H1 (cell line): ENCODE data around the gene MRGPRX2. TPM values are rescaled to one million over a fixed set of nuclear protein-coding genes. Genes with fewer than 3 reads are reported as not detected.

Experiments used
- CTCF ChIA-PET: fragments of 300-600 bp; sonication (Branson Sonifier 250); formaldehyde crosslinking; loops from one replicate; lab custom pipeline; 2021; ENCODE audit not compliant: partially characterized antibody; lab: Charles Lee
- POLR2A ChIA-PET: fragments of 300-600 bp; sonication (Branson Sonifier 250); formaldehyde crosslinking; loops from one replicate; lab custom pipeline; 2021; ENCODE audit warnings: inconsistent platforms; ENCODE audit not compliant: partially characterized antibody; lab: Charles Lee
- DNase-seq, 2 experiments: peaks; one replicate each; pipeline versions ENCODE4 v3.0.0 to v3.0.0-alpha.2; 2010 to 2022; ENCODE audit warnings: low spot score in 2 of 2, low read depth in 1 of 2, mixed read lengths in 1 of 2
- FAIRE-seq: peaks from 2 replicates; lab custom pipeline; 2011; peaks lifted over from hg19 to GRCh38; lab: Jason Lieb, UNC
- H2AFZ ChIP-seq: 2 replicates; pipeline ENCODE4 v1.8.1; 2012; ENCODE audit warnings: low read length, inconsistent platforms
- H2AK5ac ChIP-seq: 2 replicates; pipeline ENCODE4 v1.6.1; 2013; ENCODE audit warnings: low read depth, low read length
- H2BK120ac ChIP-seq: replicated peaks from 2 replicates; pipeline ENCODE3; 2013; ENCODE audit warnings: low read depth, low read length, inconsistent platforms
- H2BK12ac ChIP-seq: 2 replicates; pipeline ENCODE4 v1.6.1; 2013; ENCODE audit warnings: low read depth, low read length
- H2BK15ac ChIP-seq: 2 replicates; pipeline ENCODE4 v1.6.1; 2013; ENCODE audit warnings: low read length
- H2BK20ac ChIP-seq: 2 replicates; pipeline ENCODE4 v1.6.1; 2013; ENCODE audit warnings: low read length
- H2BK5ac ChIP-seq: 2 replicates; pipeline ENCODE4 v1.6.1; 2013; ENCODE audit warnings: low read depth, low read length
- H3K14ac ChIP-seq: 2 replicates; pipeline ENCODE4 v1.6.1; 2013; ENCODE audit warnings: inconsistent platforms; ENCODE audit not compliant: insufficient read length
- H3K18ac ChIP-seq: 2 replicates; pipeline ENCODE4 v1.6.1; 2013; ENCODE audit warnings: low read length; ENCODE audit errors: extremely low read depth
- H3K23ac ChIP-seq: 2 replicates; pipeline ENCODE4 v1.6.1; 2013; ENCODE audit warnings: inconsistent platforms; ENCODE audit not compliant: insufficient read length
- H3K23me2 ChIP-seq: 2 replicates; pipeline ENCODE4 v1.6.1; 2013; ENCODE audit warnings: low read depth, low read length
- H3K27ac ChIP-seq: 2 replicates; pipeline ENCODE4 v1.6.1; 2011; ENCODE audit warnings: low read depth, low read length, inconsistent platforms
- H3K27me3 ChIP-seq, 4 experiments: replicated peaks in 1 of 4; 1 replicate in 1 of 4; 2 replicates in 3 of 4; pipeline versions ENCODE4 v1.6.1 to v1.8.1; 2011 to 2013; ENCODE audit warnings: low read length in 3 of 4, mild to moderate bottlenecking in 3 of 4, inconsistent platforms in 2 of 4, mixed read lengths in 2 of 4, moderate library complexity in 1 of 4; ENCODE audit not compliant: control insufficient read depth in 3 of 4, insufficient read depth in 3 of 4; ENCODE audit errors: extremely low read depth in 1 of 4
- H3K36me3 ChIP-seq, 4 experiments: 2 replicates each; pipeline versions ENCODE4 v1.6.1 to v1.8.1; 2011 to 2013; ENCODE audit warnings: mild to moderate bottlenecking in 4 of 4, low read length in 3 of 4, moderate library complexity in 2 of 4, control low read depth in 1 of 4, inconsistent platforms in 1 of 4; ENCODE audit not compliant: insufficient read depth in 4 of 4, control insufficient read depth in 2 of 4
- H3K4ac ChIP-seq: replicated peaks from 2 replicates; pipeline ENCODE3; 2013; ENCODE audit warnings: low read length, low read depth, mixed read lengths, inconsistent platforms; ENCODE audit not compliant: insufficient read length
- H3K4me1 ChIP-seq, 4 experiments: replicated peaks in 1 of 4; 1 replicate in 1 of 4; 2 replicates in 3 of 4; pipeline versions ENCODE4 v1.6.1 to v1.8.1; 2011 to 2013; ENCODE audit warnings: low read length in 3 of 4, inconsistent platforms in 2 of 4, mixed read lengths in 1 of 4; ENCODE audit not compliant: insufficient read depth in 4 of 4, control insufficient read depth in 3 of 4
- H3K4me2 ChIP-seq, 2 experiments: 2 replicates each; pipeline versions ENCODE4 v1.6.1 to v1.8.1; 2011 to 2013; ENCODE audit warnings: low read depth in 2 of 2, low read length in 2 of 2, control low read depth in 1 of 2, inconsistent platforms in 1 of 2, mild to moderate bottlenecking in 1 of 2; ENCODE audit not compliant: insufficient read depth in 1 of 2
- H3K4me3 ChIP-seq, 4 experiments: fragments of 200-600, 300-600 bp in 1 of 4; sonication (generic), shearing (Covaris generic), sonication (Bioruptor Twin) in 1 of 4; 2 replicates each; pipeline versions ENCODE4 v1.5.1 to v1.8.1; 2011 to 2016; ENCODE audit warnings: low read length in 4 of 4, low read depth in 3 of 4, control low read depth in 2 of 4, inconsistent platforms in 2 of 4, mild to moderate bottlenecking in 2 of 4, mixed read lengths in 1 of 4, moderate library complexity in 1 of 4; ENCODE audit not compliant: insufficient read depth in 2 of 4; ENCODE audit errors: extremely low read depth in 1 of 4
- H3K56ac ChIP-seq: replicated peaks from 2 replicates; pipeline ENCODE3; 2013; ENCODE audit warnings: low read depth, mild to moderate bottlenecking, mixed read lengths, low read length, inconsistent platforms; ENCODE audit not compliant: insufficient read length
- H3K79me1 ChIP-seq: 2 replicates; pipeline ENCODE4 v1.6.1; 2013; ENCODE audit warnings: low read depth, low read length, control low read depth
- H3K79me2 ChIP-seq, 2 experiments: 2 replicates each; pipeline versions ENCODE4 v1.6.1 to v1.8.1; 2012 to 2013; ENCODE audit warnings: low read length in 2 of 2, mild to moderate bottlenecking in 2 of 2, inconsistent platforms in 1 of 2; ENCODE audit not compliant: insufficient read depth in 2 of 2, control insufficient read depth in 1 of 2
- H3K9ac ChIP-seq, 4 experiments: replicated peaks in 1 of 4; 1 replicate in 1 of 4; 2 replicates in 3 of 4; pipeline versions ENCODE4 v1.6.1 to v1.8.1; 2011 to 2013; ENCODE audit warnings: low read depth in 3 of 4, low read length in 3 of 4, control low read depth in 2 of 4, mild to moderate bottlenecking in 2 of 4, moderate library complexity in 2 of 4, inconsistent platforms in 1 of 4; ENCODE audit errors: extremely low read depth in 1 of 4
- H3K9me3 ChIP-seq, 2 experiments: 2 replicates each; pipeline versions ENCODE4 v1.6.1 to v1.8.1; 2012 to 2013; ENCODE audit warnings: mild to moderate bottlenecking in 2 of 2, moderate library complexity in 2 of 2, control low read depth in 1 of 2, inconsistent platforms in 1 of 2, low read depth in 1 of 2, low read length in 1 of 2, mixed read lengths in 1 of 2; ENCODE audit not compliant: insufficient read depth in 2 of 2
- H4K20me1 ChIP-seq, 2 experiments: replicated peaks in 1 of 2; 2 replicates each; pipeline versions ENCODE3 to v1.8.1; 2011 to 2013; ENCODE audit warnings: inconsistent platforms in 2 of 2, low read length in 2 of 2, mild to moderate bottlenecking in 1 of 2; ENCODE audit not compliant: insufficient read depth in 2 of 2, control insufficient read depth in 1 of 2
- H4K5ac ChIP-seq: 2 replicates; pipeline ENCODE4 v1.6.1; 2013; ENCODE audit warnings: low read length, low read depth, mixed read lengths, inconsistent platforms; ENCODE audit not compliant: insufficient read length
- H4K8ac ChIP-seq: 2 replicates; pipeline ENCODE4 v1.8.0; 2013; ENCODE audit warnings: mild to moderate bottlenecking, moderate library complexity, low read length, inconsistent platforms; ENCODE audit not compliant: insufficient read depth; ENCODE audit errors: extremely low read depth
- H4K91ac ChIP-seq: replicated peaks from 2 replicates; pipeline ENCODE3; 2013; ENCODE audit warnings: low read length, mixed read lengths, inconsistent platforms; ENCODE audit not compliant: insufficient read length
- BCL11A ChIP-seq, 2 experiments: IDR thresholded peaks; one replicate each; pipeline ENCODE4 v1.6.1; 2011; ENCODE audit warnings: low read depth in 2 of 2, low read length in 2 of 2, mild to moderate bottlenecking in 2 of 2
- E2F6 ChIP-seq: IDR thresholded peaks from 2 replicates; pipeline ENCODE4 v1.6.1; 2012; ENCODE audit warnings: inconsistent platforms
- KDM1A ChIP-seq: fragments of 200-600, 300-600 bp; sonication (generic); IDR thresholded peaks from 2 replicates; pipeline ENCODE4 v1.7.1; 2016; ENCODE audit warnings: mild to moderate bottlenecking, low read length, borderline replicate concordance
- KDM5A ChIP-seq: fragments of 200-600 bp; IDR thresholded peaks from 2 replicates; pipeline ENCODE4 v1.7.1; 2012; ENCODE audit warnings: mild to moderate bottlenecking, low read length, inconsistent platforms, mixed read lengths
- PHF8 ChIP-seq: fragments of 200-600 bp; sonication (generic); conservative IDR thresholded peaks from 2 replicates; pipeline ENCODE4 v1.7.1; 2012; ENCODE audit warnings: low read depth, mild to moderate bottlenecking, inconsistent platforms, low read length, moderate library complexity
- POU5F1 ChIP-seq: IDR thresholded peaks from 2 replicates; pipeline ENCODE4 v1.6.1; 2011; ENCODE audit warnings: low read depth, mild to moderate bottlenecking, low read length, moderate library complexity
- TBP ChIP-seq: IDR thresholded peaks from 2 replicates; pipeline ENCODE4 v1.6.1; 2011; ENCODE audit warnings: low read depth, low read length, improper control_type of control experiment
- WGBS, 2 experiments: shearing (Covaris generic) in 1 of 2; methylation state at CpG; one replicate each; pipeline versions ENCODE4 v1.1.6 to v1.1.7; 2013 to 2015; ENCODE audit warnings: low lambda C conversion rate in 2 of 2, mixed read lengths in 2 of 2, inconsistent platforms in 1 of 2, low coverage in 1 of 2, missing lambda C conversion rate in 1 of 2; ENCODE audit not compliant: insufficient replicate concordance in 2 of 2, insufficient coverage in 1 of 2, insufficient read length in 1 of 2; ENCODE audit errors: extremely low coverage in 1 of 2, missing lambda C conversion rate in 1 of 2; 5-methylcytosine and 5-hydroxymethylcytosine counted together
- polyA plus RNA-seq, 7 experiments: library from polyadenylated mRNA; depleted of rRNA in 3 of 7; stranded (reverse) in 5 of 7; unstranded in 2 of 7; fragments of >200 nt in 5 of 7; fragments of 200-250 nt in 2 of 7; gene quantifications; 1 replicate in 5 of 7; 2 replicates in 1 of 7; 4 replicates in 1 of 7; pipeline versions ENCODE4 v1.2.1 to v1.2.3, GENCODE V29; 2011 to 2013; ENCODE audit warnings: missing spikeins in 2 of 7, mixed read lengths in 2 of 7
- total RNA-seq: library from RNA; stranded (reverse); fragmentation: NEBNext Ultra II Directional; extraction: Animal tissue kit (Norgen Biotek cat#: 25700); gene quantifications from 2 replicates; pipeline ENCODE4 v1.2.1, GENCODE V29; 2021

The MRGPRX2 gene
- total and polyA plus RNA-seq, 2 of the 8 experiments (the other 6 are each of a cell fraction or from before 2014, with no cell fraction given): not detected

- Histone ChIP-seq H3K9me3 (no peaks in the 10 kb centered on the region), H4K8ac (no peak overlapping the region), H3K4me3 (no peak overlapping the region), H3K79me1 (no peaks in the 10 kb centered on the region), H3K14ac (no peak overlapping the region), H3K4me1 (peaks cover 0 to 7% (median 3%) of the 10 kb centered on the region in 4 experiments; a peak in 4 of 7 replicates), H2BK120ac (no peak overlapping the region), H2AK5ac (no peak overlapping the region), H4K91ac (no peak overlapping the region), H2BK12ac (no peak overlapping the region), H2AFZ (no peak overlapping the region), H3K9ac (no peak overlapping the region), H3K79me2 (no peaks in the 10 kb centered on the region), H2BK15ac (no peak overlapping the region), H3K27ac (no peak overlapping the region), H4K20me1 (no peaks in the 10 kb centered on the region), H3K18ac (no peak overlapping the region), H3K23me2 (no peaks in the 10 kb centered on the region), H3K56ac (no peak overlapping the region), H2BK5ac (no peak overlapping the region), H3K23ac (no peak overlapping the region), H3K4me2 (no peak overlapping the region), H3K27me3 (no peaks in the 10 kb centered on the region), H3K36me3 (no peaks in the 10 kb centered on the region; a peak in 1 of 8 replicates), H4K5ac (no peak overlapping the region), H2BK20ac (no peak overlapping the region), H3K4ac (no peak overlapping the region)
- ChIA-PET CTCF (interaction anchor here (1.3 to 1.6 kb wide), 4 partner anchors 30 to 153 kb away, joined by 3 to 8 read pairs (median 3); no protein-coding TSS in a partner anchor), POLR2A (interaction anchor here (1.0 kb wide), 1 partner anchor 9 kb away, joined by 3 read pairs; no protein-coding TSS in a partner anchor)
- WGBS, 2 experiments: 85% methylated on average over 1 of the region's 1 CpG; no CpG with 5 or more reads in 1 of the 2 experiments
- TF ChIP-seq TBP: no peak
- no peak for TF ChIP-seq POU5F1
- no peak for TF ChIP-seq PHF8
- TF ChIP-seq KDM5A: no peak
- no peak for TF ChIP-seq KDM1A
- no peak for TF ChIP-seq E2F6
- no peak for TF ChIP-seq BCL11A (IDR thresholded peaks at IDR 0.05; ENCODE audit: low read depth in 2 of 2, low read length in 2 of 2)
- DNase-seq: no peak
- no peak for FAIRE-seq
Observed at GRCh38 chr11:19107125-19107524, 46.6 kb upstream of the MRGPRX2 start.
